ENCODE data around the gene IGHMBP2. TPM values are rescaled to one million over a fixed set of nuclear protein-coding genes. Genes with fewer than 3 reads are reported as not detected.

The IGHMBP2 gene
- total and polyA plus RNA-seq, 2 of the 8 experiments (the other 6 are each of a cell fraction or from before 2014, with no cell fraction given) = 8.4 to 17.6 TPM

DNA sequence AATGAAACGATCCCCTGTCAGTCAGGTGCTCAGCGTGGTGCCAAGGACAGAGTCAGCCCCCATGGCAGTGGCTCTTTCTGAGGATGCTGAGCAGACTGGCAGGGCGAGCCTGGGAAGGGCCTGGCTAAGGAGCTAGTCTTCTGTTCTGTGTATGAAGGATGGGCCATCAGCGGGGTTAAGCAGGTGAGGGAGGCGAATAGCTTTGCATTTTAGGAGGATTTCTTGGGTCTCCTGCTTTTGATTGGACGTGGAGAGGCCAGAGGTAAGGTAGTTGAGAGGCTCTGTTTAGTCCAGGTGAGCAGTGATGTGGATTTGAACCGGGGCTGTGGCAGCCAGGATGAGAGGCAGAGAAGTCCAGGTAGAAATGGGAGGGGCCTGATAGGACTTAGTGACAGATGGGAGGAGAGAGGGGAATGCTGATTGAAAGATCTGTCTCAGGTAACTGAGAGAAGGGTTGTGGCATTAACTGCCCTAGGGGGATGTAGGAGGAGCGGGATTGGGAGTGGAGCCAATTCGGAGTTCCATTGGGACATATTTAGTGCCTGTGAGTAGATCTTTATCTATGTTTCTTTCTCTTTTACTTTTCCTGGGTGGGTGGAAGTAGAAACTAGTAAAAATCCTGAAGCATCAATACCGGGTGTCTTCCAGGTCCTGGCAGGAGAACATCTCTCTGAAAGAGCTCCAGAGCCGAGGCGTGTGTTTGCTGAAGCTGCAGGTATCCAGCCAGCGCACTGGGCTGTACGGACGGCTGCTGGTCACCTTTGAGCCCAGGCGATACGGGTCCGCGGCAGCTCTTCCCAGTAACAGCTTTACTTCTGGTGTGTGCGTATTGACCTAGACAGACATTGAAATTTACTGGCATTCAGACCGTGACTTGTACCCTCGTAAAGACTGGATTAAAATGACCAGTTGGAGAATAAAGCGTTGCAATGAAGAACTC, 2.0 kb downstream of the IGHMBP2 start (continued):
- TF ChIP-seq PHF8 (conservative IDR thresholded peaks at IDR 0.05; ENCODE audit: low read depth, low read length) = no peak
- TF ChIP-seq SAP30 (IDR thresholded peaks at IDR 0.05; ENCODE audit: insufficient read depth, insufficient replicate concordance, low read length) = no peak
- no peak for TF ChIP-seq CBX8 (IDR thresholded peaks at IDR 0.05; ENCODE audit: borderline replicate concordance, low read depth, low read length)
- TF ChIP-seq, protein P1, sequence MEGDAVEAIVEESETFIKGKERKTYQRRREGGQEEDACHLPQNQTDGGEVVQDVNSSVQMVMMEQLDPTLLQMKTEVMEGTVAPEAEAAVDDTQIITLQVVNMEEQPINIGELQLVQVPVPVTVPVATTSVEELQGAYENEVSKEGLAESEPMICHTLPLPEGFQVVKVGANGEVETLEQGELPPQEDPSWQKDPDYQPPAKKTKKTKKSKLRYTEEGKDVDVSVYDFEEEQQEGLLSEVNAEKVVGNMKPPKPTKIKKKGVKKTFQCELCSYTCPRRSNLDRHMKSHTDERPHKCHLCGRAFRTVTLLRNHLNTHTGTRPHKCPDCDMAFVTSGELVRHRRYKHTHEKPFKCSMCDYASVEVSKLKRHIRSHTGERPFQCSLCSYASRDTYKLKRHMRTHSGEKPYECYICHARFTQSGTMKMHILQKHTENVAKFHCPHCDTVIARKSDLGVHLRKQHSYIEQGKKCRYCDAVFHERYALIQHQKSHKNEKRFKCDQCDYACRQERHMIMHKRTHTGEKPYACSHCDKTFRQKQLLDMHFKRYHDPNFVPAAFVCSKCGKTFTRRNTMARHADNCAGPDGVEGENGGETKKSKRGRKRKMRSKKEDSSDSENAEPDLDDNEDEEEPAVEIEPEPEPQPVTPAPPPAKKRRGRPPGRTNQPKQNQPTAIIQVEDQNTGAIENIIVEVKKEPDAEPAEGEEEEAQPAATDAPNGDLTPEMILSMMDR (IDR thresholded peaks at IDR 0.05; ENCODE audit: control extremely low read depth in 1 of 3, insufficient read depth in 1 of 3, low read depth in 1 of 3, low read length in 3 of 3) = no peak
- no peak for TF ChIP-seq POLR2AphosphoS5 (IDR thresholded peaks at IDR 0.05; ENCODE audit: low read depth, low read length)

Measured in H1 (cell line).